GM19395 (cell line): ENCODE results near the gene MRM1.

Experiments used
- ATAC-seq: cut with Tn5 transposase; IDR thresholded peaks from one replicate; pipeline ENCODE4 v1.9.1; 2021; ENCODE audit warnings: mild to moderate bottlenecking, moderate library complexity; ENCODE audit not compliant: unreplicated experiment

Gene MRM1

DNA sequence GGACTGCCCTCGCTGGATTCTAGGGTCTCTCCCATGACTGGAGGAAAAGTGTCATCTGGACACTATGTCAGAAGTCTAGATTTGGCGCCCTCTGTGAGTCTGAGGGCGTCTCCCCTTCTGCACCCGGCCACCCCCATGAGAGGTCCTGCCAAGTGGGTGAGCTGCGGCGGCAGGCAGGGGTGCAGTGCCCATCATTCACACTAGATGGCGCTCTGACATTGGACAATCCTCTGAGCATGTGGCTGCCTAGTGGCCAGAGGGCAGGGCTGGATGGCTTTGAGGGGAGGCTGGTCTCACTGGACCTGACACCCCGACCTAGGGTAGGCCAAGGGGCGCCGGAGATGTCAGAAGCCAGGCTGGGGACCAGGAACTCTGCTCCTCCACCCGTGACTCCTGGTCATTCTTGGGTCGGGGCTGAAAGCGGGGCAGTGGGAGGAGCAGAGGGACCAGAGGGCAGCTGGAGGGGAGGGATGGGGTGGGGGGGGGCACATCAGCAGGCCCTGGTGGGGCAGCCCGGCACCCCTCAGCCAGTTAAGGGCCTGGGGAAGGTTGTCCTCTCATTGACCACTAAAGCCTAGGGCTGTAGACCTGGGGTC lies 28.0 kb downstream of the MRM1 start:
- ATAC-seq, result no peak

DNA sequence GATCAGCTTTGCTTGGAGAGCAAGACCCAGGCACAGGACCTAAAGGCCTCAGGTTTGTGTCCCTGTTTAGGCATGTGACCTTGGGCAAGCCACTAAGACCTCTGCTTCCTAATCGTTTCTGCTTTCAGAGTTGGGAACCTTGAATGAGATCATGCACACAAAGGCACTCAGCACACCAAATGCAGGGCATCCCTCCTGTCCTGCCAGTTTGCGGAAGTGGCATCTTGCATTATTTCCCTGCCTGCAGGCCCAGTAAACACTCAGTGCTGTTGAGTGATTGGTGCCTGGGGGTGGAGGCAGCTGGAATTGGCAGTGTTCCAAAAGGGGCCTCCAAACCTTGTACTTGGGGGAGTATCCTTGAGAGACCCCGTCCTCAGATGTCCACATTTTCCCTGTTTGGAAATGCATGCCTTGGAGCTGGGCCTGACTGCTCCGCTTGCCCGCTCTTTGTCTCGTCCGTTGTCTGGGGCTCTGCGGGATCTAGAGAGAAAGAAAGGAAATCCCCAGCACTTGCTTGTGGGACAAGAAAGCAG lies 28.7 kb downstream of the MRM1 start:
- no peak for ATAC-seq

- no peak for ATAC-seq
Observed at GRCh38 chr17:36631022-36631421, 29.6 kb downstream of the MRM1 start.

DNA sequence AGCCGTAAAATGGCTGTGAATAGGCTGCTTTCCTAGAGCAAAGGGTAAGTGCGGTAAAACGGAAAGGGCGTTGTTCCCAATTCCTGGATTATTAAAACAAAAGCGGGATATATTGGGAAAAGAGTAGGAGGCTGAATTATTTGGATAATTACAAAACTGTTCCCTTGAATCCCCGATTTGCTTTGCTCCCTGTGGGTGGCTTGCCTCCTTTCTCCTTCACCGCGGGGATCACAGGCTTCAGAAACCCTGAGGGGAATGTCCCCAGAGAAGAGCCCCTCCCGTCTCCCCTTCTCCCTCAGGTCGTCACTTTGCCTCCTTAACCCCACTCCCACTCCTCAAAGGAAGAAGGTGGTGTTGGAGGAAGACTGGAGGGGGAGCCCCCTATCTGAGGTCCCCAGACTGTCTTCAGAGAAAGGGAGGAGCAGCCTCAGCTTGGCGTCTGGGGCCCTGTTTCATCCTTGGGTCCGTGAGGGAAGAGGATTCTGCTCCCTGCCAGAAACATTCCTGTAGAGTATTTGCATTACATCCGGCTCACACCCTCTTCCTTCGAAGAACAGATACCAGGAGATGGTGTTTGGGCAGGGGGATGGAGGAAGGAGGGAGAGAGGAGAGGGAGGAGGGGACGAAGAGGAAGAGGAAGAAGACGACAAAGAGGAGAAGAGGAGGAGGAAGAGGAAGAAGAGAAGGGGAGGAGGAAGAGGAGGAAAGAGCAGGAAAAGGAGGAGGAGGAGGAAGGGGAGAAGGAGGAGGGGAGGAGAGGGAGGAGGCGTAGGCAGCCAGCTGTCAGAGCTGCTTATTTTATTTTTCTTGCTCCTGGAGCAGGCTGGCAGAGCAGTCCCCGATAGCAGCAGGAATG lies 31.8 kb downstream of the MRM1 start:
- ATAC-seq, result no peak

- ATAC-seq, result no peak
Observed at GRCh38 chr17:36640346-36640745, 39.0 kb downstream of the MRM1 start.

- no peak for ATAC-seq
Observed at GRCh38 chr17:36640836-36641235, 39.5 kb downstream of the MRM1 start.

DNA sequence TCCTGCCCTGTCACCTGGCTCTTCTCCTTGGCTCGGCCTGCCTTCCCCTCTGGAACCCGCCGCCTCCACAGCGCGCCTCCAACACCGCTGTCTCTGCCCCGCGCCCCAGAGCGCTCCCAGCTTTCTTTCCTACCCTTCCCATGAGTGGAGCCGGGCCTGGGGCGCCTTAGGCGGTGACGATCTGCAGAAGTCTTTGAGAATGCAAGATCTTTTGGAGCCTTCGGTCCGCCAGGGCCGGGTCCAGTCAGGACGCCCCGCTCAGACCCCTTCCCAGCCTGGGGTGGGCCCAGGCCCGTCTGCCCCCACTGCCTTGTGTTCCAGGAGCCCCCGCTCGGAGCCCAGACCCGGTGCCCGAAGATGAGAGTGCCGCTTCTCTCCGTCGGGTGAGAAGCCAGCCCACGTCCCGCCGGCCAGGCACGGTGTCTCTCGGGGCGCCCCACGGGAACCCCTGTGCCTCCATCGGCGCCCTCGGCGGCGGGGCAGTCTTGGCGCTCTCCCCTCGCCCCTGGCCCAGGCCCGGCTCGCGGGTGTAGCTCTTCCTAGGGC lies 40.0 kb downstream of the MRM1 start:
- ATAC-seq, result no peak

DNA sequence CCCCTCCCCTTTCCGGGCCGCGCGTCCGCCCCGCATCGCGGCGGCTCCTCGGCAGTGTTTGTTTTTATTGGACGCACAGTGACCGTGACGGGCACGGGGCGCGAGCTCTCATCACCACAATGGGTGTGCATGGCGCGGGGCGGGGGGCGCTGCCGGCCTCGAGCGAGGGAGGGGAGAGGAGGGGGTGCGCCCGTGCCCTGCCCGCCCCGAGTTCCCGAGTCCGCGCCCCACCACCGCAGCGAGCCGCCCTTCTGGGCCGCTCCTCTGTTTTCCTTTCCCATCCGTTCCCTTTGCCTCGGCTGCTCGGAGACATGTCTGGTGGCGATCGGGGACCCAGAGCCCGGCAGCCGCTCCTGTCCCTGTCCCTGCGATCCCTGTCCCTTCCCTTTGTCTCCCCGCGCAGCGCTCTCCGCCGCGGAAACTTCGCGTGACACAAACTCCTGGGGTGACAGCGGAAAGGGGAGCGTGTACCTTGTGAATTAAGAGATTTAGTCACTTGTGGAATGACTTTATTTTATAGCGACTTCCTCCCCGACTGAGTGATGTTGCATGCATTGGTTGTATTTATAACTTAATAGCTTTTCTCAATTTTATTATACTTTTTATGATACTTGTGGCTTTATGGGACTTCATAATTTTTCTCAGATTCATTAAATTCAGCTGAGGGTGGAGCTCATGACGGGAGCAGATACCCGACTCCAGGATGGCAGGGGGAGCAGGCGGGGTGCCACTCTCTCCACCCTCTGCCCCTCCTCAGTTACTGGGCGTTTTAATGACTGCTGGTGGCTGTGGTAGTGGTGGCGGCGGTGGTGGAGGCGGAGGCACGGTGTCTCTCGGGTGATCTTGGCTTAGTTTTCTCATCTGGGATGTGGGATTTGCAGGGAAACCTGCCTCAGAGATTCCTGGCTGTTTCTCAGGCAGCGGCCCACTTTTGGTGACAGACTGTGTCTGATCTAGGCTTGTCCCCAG lies 40.8 kb downstream of the MRM1 start:
- no peak for ATAC-seq

DNA sequence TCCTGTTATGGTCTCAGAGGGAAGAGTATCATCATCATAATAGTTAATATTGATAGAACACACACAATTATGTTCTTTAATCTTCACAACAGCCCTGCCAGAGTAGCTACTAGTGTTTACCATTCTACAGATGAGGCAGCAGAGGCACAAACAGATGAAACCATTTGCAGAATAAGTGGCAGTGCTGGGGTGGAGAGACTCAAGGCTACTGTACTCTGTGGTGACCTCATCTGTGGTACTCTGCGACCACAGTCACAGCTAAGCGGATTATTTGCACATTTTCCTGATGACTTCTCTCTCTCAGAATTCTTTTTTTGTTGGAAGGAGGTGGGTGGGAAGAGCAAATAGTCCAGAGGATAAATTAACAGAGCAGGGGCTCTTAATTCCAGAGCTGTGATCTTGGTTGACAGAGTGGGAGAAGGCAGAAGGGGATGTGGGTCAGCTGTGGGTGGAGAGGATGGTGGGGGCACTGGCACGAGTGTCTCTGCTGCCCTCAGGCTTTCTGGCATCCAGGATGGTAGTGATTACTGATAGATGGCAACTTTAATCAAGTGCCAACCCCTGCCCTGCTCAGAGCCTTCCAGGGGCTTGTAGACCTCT lies 41.8 kb downstream of the MRM1 start:
- ATAC-seq, result no peak

GRCh38 chr17:36645422-36645821 lies 44.0 kb downstream of the MRM1 start:
- no peak for ATAC-seq

DNA sequence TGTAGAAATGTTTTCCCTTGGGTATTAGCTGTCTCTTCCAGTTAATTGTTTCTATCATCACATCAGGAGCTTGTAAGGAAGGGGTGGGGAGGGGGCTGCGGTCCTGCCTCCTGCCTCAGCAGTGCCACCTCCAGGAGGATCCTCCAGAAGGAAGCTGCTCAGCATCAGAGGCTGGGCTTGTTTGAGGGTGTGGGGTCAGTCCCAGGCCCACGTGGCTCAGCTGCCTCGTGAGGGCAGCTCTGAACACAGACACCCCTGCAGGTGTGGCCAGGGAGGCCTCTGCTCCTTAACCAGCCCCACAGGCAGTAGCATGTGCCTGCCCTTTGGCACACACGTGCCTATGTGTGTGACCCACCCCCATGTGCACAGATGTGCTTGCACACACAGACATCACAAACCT lies 46.3 kb downstream of the MRM1 start:
- ATAC-seq, result no peak

GRCh38 chr17:36650096-36650775 lies 48.9 kb downstream of the MRM1 start:
- no peak for ATAC-seq

- no peak for ATAC-seq
Observed at GRCh38 chr17:36653374-36653773, 52.0 kb downstream of the MRM1 start.

DNA sequence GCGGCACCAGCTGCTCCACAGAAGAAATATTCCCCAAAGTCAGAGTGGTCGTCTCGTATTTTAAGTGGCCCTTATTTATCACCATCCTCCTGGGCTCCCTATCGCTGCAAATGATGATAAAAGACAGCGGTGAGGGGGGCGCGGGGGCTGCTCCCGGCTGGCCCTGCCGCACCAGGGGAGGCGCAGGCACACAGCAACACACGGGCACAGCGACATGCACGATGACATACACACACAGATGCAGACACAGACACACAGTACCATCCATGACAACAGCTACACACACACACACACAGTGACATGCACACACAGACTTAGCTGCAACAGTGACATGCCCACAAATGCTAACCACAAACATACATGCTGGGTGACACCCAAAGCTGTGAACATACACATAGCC lies 52.5 kb downstream of the MRM1 start:
- no peak for ATAC-seq

GRCh38 chr17:36655726-36656125 lies 54.3 kb downstream of the MRM1 start:
- no peak for ATAC-seq

DNA sequence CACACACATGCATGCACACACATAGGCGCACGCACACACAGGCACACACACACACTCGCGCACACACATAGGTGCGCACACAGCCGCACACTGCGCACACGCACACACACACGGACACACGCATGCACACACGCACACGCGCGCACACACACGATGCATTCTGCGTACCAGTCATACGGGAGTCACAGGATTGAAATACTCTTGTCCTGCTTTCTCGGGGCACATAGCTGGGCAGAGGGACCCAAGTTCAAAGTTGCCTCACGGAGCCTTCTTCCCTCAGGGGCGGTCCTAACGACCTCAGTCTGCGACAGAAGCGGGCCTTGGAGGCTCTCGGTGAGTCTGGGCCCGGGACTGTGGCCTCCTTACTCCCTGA lies 56.0 kb downstream of the MRM1 start:
- ATAC-seq, result no peak

- ATAC-seq, result no peak
Observed at GRCh38 chr17:36657763-36658490, 56.5 kb downstream of the MRM1 start.
